IPS DF 6.9 (cell line): ENCODE results near the gene SORCS2.

ENCODE experiments used
- DNase-seq: peaks from one replicate; pipeline ENCODE4 v3.0.0-alpha.2; 2013; ENCODE audit warnings: low read depth, low spot score
- H3K27ac ChIP-seq: one replicate; pipeline ENCODE4 v1.5.1; 2013; ENCODE audit warnings: low read length, control low read depth
- H3K27me3 ChIP-seq: 2 replicates; pipeline ENCODE4 v1.6.1; 2013; ENCODE audit warnings: mild to moderate bottlenecking, low read length; ENCODE audit not compliant: control insufficient read depth, insufficient read depth
- H3K36me3 ChIP-seq: 2 replicates; pipeline ENCODE4 v1.6.1; 2013; ENCODE audit warnings: low read length; ENCODE audit not compliant: control insufficient read depth, insufficient read depth
- H3K4me1 ChIP-seq: 2 replicates; pipeline ENCODE4 v1.6.1; 2013; ENCODE audit warnings: low read length; ENCODE audit not compliant: control insufficient read depth, insufficient read depth
- H3K4me3 ChIP-seq: 2 replicates; pipeline ENCODE4 v1.5.1; 2013; ENCODE audit warnings: mild to moderate bottlenecking, low read length
- H3K9me3 ChIP-seq: 2 replicates; pipeline ENCODE4 v1.6.1; 2013; ENCODE audit warnings: low read length, inconsistent platforms; ENCODE audit not compliant: control insufficient read depth, insufficient read depth
- WGBS: extraction: QIAGEN DNeasy Blood & Tissue Kit; methylation state at CpG from one replicate; pipeline ENCODE4 v1.1.7; 2013; ENCODE audit warnings: mixed read lengths, missing lambda C conversion rate; ENCODE audit not compliant: insufficient read length, insufficient coverage; 5-methylcytosine and 5-hydroxymethylcytosine counted together

The SORCS2 gene

GRCh38 chr4:7725951-7726350, 533.6 kb downstream of the SORCS2 start:
- Histone ChIP-seq H3K4me1 (no peaks in the 10 kb centered on the region), H3K4me3 (no peak overlapping the region), H3K27me3 (no peaks in the 10 kb centered on the region), H3K27ac (no peak overlapping the region), H3K9me3 (no peaks in the 10 kb centered on the region), H3K36me3 (no peaks in the 10 kb centered on the region)
- DNase-seq: no peak
- no CpG with 5 or more reads among the region's 9 CpGs for WGBS

- no peak overlapping the region for H3K4me3 ChIP-seq
- H3K27me3 ChIP-seq: no peaks in the 10 kb centered on the region
- no CpG with 5 or more reads among the region's 22 CpGs for WGBS
- no peaks in the 10 kb centered on the region for H3K36me3 ChIP-seq
- no peaks in the 10 kb centered on the region for H3K4me1 ChIP-seq
- H3K27ac ChIP-seq: no peak overlapping the region
- DNase-seq: no peak
- H3K9me3 ChIP-seq: no peaks in the 10 kb centered on the region
Measured at GRCh38 chr4:7726665-7727413, 534.5 kb downstream of the SORCS2 start.

GRCh38 chr4:7727749-7728148, 535.4 kb downstream of the SORCS2 start:
- H3K27ac ChIP-seq: no peak overlapping the region
- no peaks in the 10 kb centered on the region for H3K27me3 ChIP-seq
- H3K9me3 ChIP-seq: no peaks in the 10 kb centered on the region
- no peak overlapping the region for H3K4me3 ChIP-seq
- no peak for DNase-seq
- no peaks in the 10 kb centered on the region for H3K36me3 ChIP-seq
- no peaks in the 10 kb centered on the region for H3K4me1 ChIP-seq
- WGBS: no CpG with 5 or more reads among the region's 1 CpG

DNA sequence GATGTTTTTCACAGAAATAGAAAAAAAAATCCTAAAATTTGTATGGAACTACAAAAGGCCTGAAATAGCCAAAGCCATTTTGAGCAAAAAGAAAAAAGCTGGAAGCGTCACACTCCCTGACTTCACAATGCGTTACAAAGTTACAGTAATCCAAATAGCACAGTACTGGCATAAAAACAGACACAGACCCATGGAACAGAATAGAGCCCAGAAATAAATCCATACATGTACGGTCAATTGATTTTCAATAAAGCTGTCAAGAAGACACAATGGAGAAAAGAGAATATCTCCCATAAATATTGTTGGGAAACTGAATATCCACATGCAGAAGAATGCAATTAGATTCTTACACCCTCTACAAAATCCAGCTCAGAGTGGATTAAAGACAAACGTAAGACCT, 539.1 kb downstream of the SORCS2 start:
- H3K27me3 ChIP-seq: no peaks in the 10 kb centered on the region
- no peak overlapping the region for H3K4me3 ChIP-seq
- H3K9me3 ChIP-seq: no peaks in the 10 kb centered on the region
- WGBS: no CpG with 5 or more reads among the region's 4 CpGs
- H3K36me3 ChIP-seq: no peaks in the 10 kb centered on the region
- no peaks in the 10 kb centered on the region for H3K4me1 ChIP-seq
- H3K27ac ChIP-seq: no peak overlapping the region
- no peak for DNase-seq

- no peaks in the 10 kb centered on the region for H3K36me3 ChIP-seq
- H3K4me1 ChIP-seq: no peaks in the 10 kb centered on the region
- DNase-seq: no peak
- no peak overlapping the region for H3K4me3 ChIP-seq
- no peaks in the 10 kb centered on the region for H3K9me3 ChIP-seq
- no CpG with 5 or more reads among the region's 9 CpGs for WGBS
- no peaks in the 10 kb centered on the region for H3K27me3 ChIP-seq
- H3K27ac ChIP-seq: no peak overlapping the region
Measured at GRCh38 chr4:7732263-7732662, 539.9 kb downstream of the SORCS2 start.

- H3K9me3 ChIP-seq: no peaks in the 10 kb centered on the region
- no peaks in the 10 kb centered on the region for H3K4me1 ChIP-seq
- WGBS: no CpG with 5 or more reads among the region's 17 CpGs
- no peak overlapping the region for H3K27ac ChIP-seq
- H3K27me3 ChIP-seq: no peaks in the 10 kb centered on the region
- H3K36me3 ChIP-seq: no peaks in the 10 kb centered on the region
- DNase-seq: no peak
- H3K4me3 ChIP-seq: no peak overlapping the region
Measured at GRCh38 chr4:7733201-7733600, 540.9 kb downstream of the SORCS2 start.

- no peak for DNase-seq
- H3K4me1 ChIP-seq: no peaks in the 10 kb centered on the region
- no peaks in the 10 kb centered on the region for H3K27me3 ChIP-seq
- no peaks in the 10 kb centered on the region for H3K9me3 ChIP-seq
- H3K36me3 ChIP-seq: no peaks in the 10 kb centered on the region
- no CpG with 5 or more reads among the region's 26 CpGs for WGBS
- H3K27ac ChIP-seq: no peak overlapping the region
- H3K4me3 ChIP-seq: no peak overlapping the region
Measured at GRCh38 chr4:7733801-7734650, 541.7 kb downstream of the SORCS2 start.

DNA sequence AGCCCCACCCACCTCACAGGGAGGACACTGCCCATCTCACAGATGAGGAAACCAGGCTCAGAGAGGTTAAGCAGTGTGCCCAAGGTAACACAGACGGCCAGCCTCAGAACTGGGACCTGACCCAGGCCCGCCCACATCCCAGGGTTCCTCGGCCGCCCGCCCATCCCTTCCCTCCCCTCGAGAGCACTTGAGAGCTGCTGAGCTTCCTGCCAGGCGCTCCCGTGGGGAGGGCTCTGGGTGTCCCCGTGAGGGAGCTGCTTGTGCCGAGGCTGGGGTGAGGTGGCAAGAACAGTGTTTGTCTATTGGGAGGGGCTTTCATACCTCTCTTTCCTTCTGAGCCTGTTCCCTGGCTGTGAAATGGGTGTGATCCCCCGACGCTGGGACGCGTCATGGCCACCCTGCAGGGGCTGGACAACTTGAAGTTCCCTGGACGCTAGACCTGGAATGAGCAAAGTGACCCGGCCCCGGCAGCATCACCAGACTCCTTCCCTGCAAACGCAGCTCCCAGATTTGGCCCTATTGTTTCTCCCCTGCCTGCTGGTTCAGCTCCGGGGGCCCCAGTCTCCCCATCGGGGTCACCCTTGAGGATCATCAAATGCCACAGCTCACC, 542.4 kb downstream of the SORCS2 start:
- Histone ChIP-seq H3K4me1 (no peaks in the 10 kb centered on the region), H3K4me3 (no peak overlapping the region), H3K36me3 (no peaks in the 10 kb centered on the region), H3K9me3 (no peaks in the 10 kb centered on the region), H3K27ac (no peak overlapping the region), H3K27me3 (no peaks in the 10 kb centered on the region)
- no CpG with 5 or more reads among the region's 20 CpGs for WGBS
- no peak for DNase-seq

DNA sequence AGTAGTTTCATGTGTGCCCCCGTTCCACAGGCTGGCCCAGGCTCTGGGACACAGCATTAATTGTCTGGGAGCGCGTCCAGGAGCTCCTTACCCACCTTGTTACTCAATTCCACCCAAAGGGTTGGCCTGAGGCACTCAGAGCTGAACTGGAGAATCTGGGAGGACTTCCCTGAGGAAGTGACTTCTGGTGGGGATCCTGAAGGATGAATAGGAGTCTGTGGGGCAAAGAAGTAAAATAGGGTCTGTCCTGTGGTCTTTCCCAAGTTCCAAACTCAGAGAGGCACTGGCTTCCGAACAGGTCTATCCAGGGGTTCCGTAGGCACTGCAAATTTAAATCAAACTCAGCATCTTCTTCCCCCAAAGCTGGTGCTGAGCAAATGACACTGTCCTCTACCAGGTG, 543.1 kb downstream of the SORCS2 start:
- DNase-seq: no peak
- Histone ChIP-seq H3K9me3 (no peaks in the 10 kb centered on the region), H3K4me1 (no peaks in the 10 kb centered on the region), H3K27me3 (no peaks in the 10 kb centered on the region), H3K4me3 (no peak overlapping the region), H3K27ac (no peak overlapping the region), H3K36me3 (no peaks in the 10 kb centered on the region)
- no CpG with 5 or more reads among the region's 5 CpGs for WGBS

GRCh38 chr4:7735961-7736360, 543.6 kb downstream of the SORCS2 start:
- Histone ChIP-seq H3K27ac (no peak overlapping the region), H3K4me1 (no peaks in the 10 kb centered on the region), H3K4me3 (no peak overlapping the region), H3K36me3 (no peaks in the 10 kb centered on the region), H3K9me3 (no peaks in the 10 kb centered on the region), H3K27me3 (no peaks in the 10 kb centered on the region)
- no CpG with 5 or more reads among the region's 8 CpGs for WGBS
- no peak for DNase-seq
